ENCODE results near the gene IL17RA.

- no peak for TF ChIP-seq POLR2A (IDR thresholded peaks at IDR 0.05)
- TF ChIP-seq CTCF (IDR thresholded peaks at IDR 0.05): peak; percentile 51 to 86 (median 86)
These were observed 26.6 kb upstream of the IL17RA start for GRCh38 chr22:17057959-17058814.
